Measurements from ENCODE around the gene PTPRT.
A peak's percentile ranks its signal among the peaks of the same experiment; 100 is the strongest.

PTPRT gene

GRCh38 chr20:43065299-43065698 is 124.4 kb downstream of the PTPRT start (continued):
- TF ChIP-seq PRDM2 (tag by site-specific recombination; IDR thresholded peaks at IDR 0.05; ENCODE audit: borderline replicate concordance), result no peak

GRCh38 chr20:43058077-43058476 is 131.6 kb downstream of the PTPRT start:
- ChIA-PET POLR2A (no interaction called here), CTCF (no interaction called here)
- TF ChIP-seq PRDM1 (tag by site-specific recombination; IDR thresholded peaks at IDR 0.05) (peak; percentile 61; the same call in 1 of the 2 replicates), ZNF426 (tag by site-specific recombination; IDR thresholded peaks at IDR 0.05) (no peak)
- Histone ChIP-seq H3K4me3 (ENCODE audit: low read depth, low read length) (no peak overlapping the region), H3K36me3 (ENCODE audit: control insufficient read depth in 2 of 2, insufficient read depth in 1 of 2, low read length in 2 of 2) (no peaks in the 10 kb centered on the region), H3K4me1 (ENCODE audit: control insufficient read depth, insufficient read depth, low read length) (no peaks in the 10 kb centered on the region), H3K9me3 (ENCODE audit: control insufficient read depth, insufficient read depth, low read depth, low read length) (no peaks in the 10 kb centered on the region), H3K27ac (ENCODE audit: extremely low read depth, low read depth, low read length) (no peak overlapping the region)

GRCh38 chr20:43057317-43057716 is 132.4 kb downstream of the PTPRT start:
- peak; percentile 88 for TF ChIP-seq PRDM1 (tag by site-specific recombination; IDR thresholded peaks at IDR 0.05)
- no peak for TF ChIP-seq ZNF335 (tag by site-specific recombination; conservative IDR thresholded peaks at IDR 0.05)
- CTCF ChIA-PET, result no interaction called here
- Histone ChIP-seq H3K27ac (ENCODE audit: extremely low read depth, low read depth, low read length) (no peak overlapping the region), H3K4me1 (ENCODE audit: control insufficient read depth, insufficient read depth, low read length) (no peaks in the 10 kb centered on the region), H3K9me3 (ENCODE audit: control insufficient read depth, insufficient read depth, low read depth, low read length) (no peaks in the 10 kb centered on the region), H3K4me3 (ENCODE audit: low read depth, low read length) (no peak overlapping the region), H3K36me3 (ENCODE audit: control insufficient read depth in 2 of 2, insufficient read depth in 1 of 2, low read length in 2 of 2) (no peaks in the 10 kb centered on the region)
- POLR2A ChIA-PET, result no interaction called here

GRCh38 chr20:43055181-43055884 is 134.4 kb downstream of the PTPRT start:
- H3K4me3 ChIP-seq (ENCODE audit: low read depth, low read length), result no peak overlapping the region
- ChIA-PET CTCF (no interaction called here), POLR2A (no interaction called here)
- H3K4me1 ChIP-seq (ENCODE audit: control insufficient read depth, insufficient read depth, low read length), result no peaks in the 10 kb centered on the region
- TF ChIP-seq ZNF184 (tag by site-specific recombination; IDR thresholded peaks at IDR 0.05) (no peak), ZNF157 (tag by site-specific recombination; IDR thresholded peaks at IDR 0.05) (no peak), ZNF2 (tag by site-specific recombination; IDR thresholded peaks at IDR 0.05) (no peak), PRDM1 (tag by site-specific recombination; IDR thresholded peaks at IDR 0.05) (no peak), ZNF138 (tag by site-specific recombination; IDR thresholded peaks at IDR 0.05; ENCODE audit: borderline replicate concordance) (no peak), ZNF529 (tag by site-specific recombination; IDR thresholded peaks at IDR 0.05; ENCODE audit: insufficient replicate concordance) (no peak), HOXC10 (CRISPR knock-in tag; IDR thresholded peaks at IDR 0.05) (no peak), OVOL3 (tag by site-specific recombination; IDR thresholded peaks at IDR 0.05) (no peak), ZNF311 (tag by site-specific recombination; IDR thresholded peaks at IDR 0.05; ENCODE audit: borderline replicate concordance) (no peak), ZNF600 (tag by site-specific recombination; IDR thresholded peaks at IDR 0.05) (no peak), SCRT2 (tag by site-specific recombination; IDR thresholded peaks at IDR 0.05) (no peak)
- H3K9me3 ChIP-seq (ENCODE audit: control insufficient read depth, insufficient read depth, low read depth, low read length), result no peaks in the 10 kb centered on the region
- H3K36me3 ChIP-seq (ENCODE audit: control insufficient read depth in 2 of 2, insufficient read depth in 1 of 2, low read length in 2 of 2), result no peaks in the 10 kb centered on the region
- no peak overlapping the region for H3K27ac ChIP-seq (ENCODE audit: extremely low read depth, low read depth, low read length)
